ENCODE results near the gene TMCC1.

The TMCC1 gene

GRCh38 chr3:129616713-129617112 is 276.8 kb downstream of the TMCC1 start:
- H3K27ac ChIP-seq = no peak overlapping the region
- TF ChIP-seq, protein P1, sequence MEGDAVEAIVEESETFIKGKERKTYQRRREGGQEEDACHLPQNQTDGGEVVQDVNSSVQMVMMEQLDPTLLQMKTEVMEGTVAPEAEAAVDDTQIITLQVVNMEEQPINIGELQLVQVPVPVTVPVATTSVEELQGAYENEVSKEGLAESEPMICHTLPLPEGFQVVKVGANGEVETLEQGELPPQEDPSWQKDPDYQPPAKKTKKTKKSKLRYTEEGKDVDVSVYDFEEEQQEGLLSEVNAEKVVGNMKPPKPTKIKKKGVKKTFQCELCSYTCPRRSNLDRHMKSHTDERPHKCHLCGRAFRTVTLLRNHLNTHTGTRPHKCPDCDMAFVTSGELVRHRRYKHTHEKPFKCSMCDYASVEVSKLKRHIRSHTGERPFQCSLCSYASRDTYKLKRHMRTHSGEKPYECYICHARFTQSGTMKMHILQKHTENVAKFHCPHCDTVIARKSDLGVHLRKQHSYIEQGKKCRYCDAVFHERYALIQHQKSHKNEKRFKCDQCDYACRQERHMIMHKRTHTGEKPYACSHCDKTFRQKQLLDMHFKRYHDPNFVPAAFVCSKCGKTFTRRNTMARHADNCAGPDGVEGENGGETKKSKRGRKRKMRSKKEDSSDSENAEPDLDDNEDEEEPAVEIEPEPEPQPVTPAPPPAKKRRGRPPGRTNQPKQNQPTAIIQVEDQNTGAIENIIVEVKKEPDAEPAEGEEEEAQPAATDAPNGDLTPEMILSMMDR (conservative IDR thresholded peaks at IDR 0.05) = no peak

GRCh38 chr3:129616291-129616690 is 277.2 kb downstream of the TMCC1 start:
- H3K27ac ChIP-seq = no peak overlapping the region
- TF ChIP-seq, protein P1 (conservative IDR thresholded peaks at IDR 0.05) = no peak

DNA sequence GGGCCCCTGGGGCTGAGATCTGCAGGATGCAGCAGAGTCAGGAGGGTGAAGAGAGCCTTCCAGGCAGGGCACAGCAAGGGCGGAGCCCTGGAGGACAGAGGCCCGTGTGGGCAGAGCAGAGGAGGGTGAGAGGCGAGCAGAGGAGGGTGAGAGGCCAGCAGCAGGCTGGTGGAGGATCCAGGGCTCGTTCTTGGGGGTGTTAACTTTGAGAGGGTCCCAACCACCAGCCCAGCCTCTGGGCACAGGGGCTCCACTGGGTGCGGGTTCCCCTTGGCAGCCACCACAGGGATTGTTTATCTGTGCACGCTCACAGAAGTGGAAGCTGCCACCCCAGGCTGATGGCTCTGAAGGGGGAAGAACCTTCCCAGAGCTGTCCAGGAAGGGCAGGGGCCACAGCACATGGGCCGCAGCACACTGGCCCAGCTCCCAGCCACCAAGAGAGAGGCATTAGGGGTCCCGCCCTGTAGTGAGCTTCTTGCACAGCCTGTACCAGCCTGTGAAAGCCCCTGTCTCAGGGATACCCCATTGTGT is 277.7 kb downstream of the TMCC1 start:
- TF ChIP-seq, protein P1 (conservative IDR thresholded peaks at IDR 0.05) = no peak
- no peak overlapping the region for H3K27ac ChIP-seq

GRCh38 chr3:129614927-129615363 is 278.6 kb downstream of the TMCC1 start:
- TF ChIP-seq, protein P1 (conservative IDR thresholded peaks at IDR 0.05) = no peak
- no peak overlapping the region for H3K27ac ChIP-seq

GRCh38 chr3:129614435-129614834 is 279.1 kb downstream of the TMCC1 start:
- H3K27ac ChIP-seq = no peak overlapping the region
- TF ChIP-seq, protein P1 (conservative IDR thresholded peaks at IDR 0.05) = no peak

DNA sequence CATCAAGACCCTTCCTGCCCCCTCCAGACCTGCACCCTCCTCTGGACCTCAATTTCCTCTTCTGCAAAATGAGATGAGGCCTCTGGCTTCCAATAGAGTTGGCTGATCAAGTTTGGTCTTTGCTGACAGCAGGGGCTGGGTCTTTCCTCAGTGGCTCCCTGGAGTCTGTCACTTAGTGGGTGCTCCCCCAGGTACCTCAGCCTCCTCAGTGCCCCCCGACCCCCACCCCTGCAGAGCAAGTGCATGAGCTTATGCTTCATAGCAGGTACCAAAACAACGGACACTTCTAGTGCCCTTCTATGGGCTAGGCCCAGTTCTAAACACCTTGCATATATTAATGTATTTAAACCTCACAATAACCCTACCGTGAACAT is 280.2 kb downstream of the TMCC1 start:
- H3K27ac ChIP-seq = no peak overlapping the region
- TF ChIP-seq, protein P1 (conservative IDR thresholded peaks at IDR 0.05) = no peak

- no peak overlapping the region for H3K27ac ChIP-seq
- TF ChIP-seq, protein P1 (conservative IDR thresholded peaks at IDR 0.05) = no peak
These were observed 280.8 kb downstream of the TMCC1 start for GRCh38 chr3:129612534-129613366.
